HFF-Myc (cell line): ENCODE results near the gene KMT2B.

Experiments
- DNase-seq: peaks from one replicate; pipeline ENCODE4 v3.0.0-alpha.2; 2011; ENCODE audit warnings: low read depth; ENCODE audit errors: extremely low read depth
- H3K4me3 ChIP-seq: replicated peaks from 2 replicates; pipeline ENCODE4 v1.5.1; 2011; ENCODE audit warnings: low read depth, mild to moderate bottlenecking, control low read depth, low read length
- TF ChIP-seq, protein P1 (sequence below): IDR thresholded peaks from 2 replicates; pipeline ENCODE4 v1.5.1; 2012; ENCODE audit warnings: mild to moderate bottlenecking, low read depth, low read length, control low read depth; ENCODE audit errors: missing control alignments

The KMT2B gene

GRCh38 chr19:35727956-35728706 is 10.3 kb downstream of the KMT2B start:
- no peak for DNase-seq
- TF ChIP-seq, protein P1, sequence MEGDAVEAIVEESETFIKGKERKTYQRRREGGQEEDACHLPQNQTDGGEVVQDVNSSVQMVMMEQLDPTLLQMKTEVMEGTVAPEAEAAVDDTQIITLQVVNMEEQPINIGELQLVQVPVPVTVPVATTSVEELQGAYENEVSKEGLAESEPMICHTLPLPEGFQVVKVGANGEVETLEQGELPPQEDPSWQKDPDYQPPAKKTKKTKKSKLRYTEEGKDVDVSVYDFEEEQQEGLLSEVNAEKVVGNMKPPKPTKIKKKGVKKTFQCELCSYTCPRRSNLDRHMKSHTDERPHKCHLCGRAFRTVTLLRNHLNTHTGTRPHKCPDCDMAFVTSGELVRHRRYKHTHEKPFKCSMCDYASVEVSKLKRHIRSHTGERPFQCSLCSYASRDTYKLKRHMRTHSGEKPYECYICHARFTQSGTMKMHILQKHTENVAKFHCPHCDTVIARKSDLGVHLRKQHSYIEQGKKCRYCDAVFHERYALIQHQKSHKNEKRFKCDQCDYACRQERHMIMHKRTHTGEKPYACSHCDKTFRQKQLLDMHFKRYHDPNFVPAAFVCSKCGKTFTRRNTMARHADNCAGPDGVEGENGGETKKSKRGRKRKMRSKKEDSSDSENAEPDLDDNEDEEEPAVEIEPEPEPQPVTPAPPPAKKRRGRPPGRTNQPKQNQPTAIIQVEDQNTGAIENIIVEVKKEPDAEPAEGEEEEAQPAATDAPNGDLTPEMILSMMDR, result no peak
- no peak overlapping the region for H3K4me3 ChIP-seq

GRCh38 chr19:35729021-35729420 is 11.2 kb downstream of the KMT2B start:
- TF ChIP-seq, protein P1, result no peak
- no peak for DNase-seq
- H3K4me3 ChIP-seq, result no peak overlapping the region

GRCh38 chr19:35729763-35730162 is 12.0 kb downstream of the KMT2B start:
- TF ChIP-seq, protein P1, result no peak
- DNase-seq, result no peak

GRCh38 chr19:35730326-35730725 is 12.5 kb downstream of the KMT2B start:
- DNase-seq, result no peak
- no peak overlapping the region for H3K4me3 ChIP-seq
- TF ChIP-seq, protein P1, result no peak

More at GRCh38 chr19:35729763-35730162, 12.0 kb downstream of the KMT2B start:
- no peak overlapping the region for H3K4me3 ChIP-seq

DNA sequence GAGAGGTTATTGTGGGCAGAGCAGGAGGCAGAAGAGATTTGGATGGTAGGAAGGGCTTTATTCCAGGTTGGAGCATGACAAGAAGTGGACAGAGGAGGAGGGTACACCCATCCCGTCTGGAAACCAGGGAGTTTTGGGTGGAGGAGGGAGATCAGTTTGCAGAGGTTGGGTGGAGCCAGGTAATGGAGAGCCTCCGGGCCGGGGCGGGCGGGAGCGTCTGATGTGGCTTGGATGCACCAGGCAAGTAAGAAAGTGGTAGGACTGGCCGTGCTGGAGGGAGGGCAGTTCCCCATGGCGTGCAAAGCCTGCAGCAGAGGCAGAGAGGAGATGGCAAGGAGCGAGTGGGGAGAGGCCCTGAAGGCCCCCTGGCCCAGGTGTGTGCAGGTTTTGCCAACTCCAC is 13.6 kb downstream of the KMT2B start:
- no peak for DNase-seq
- TF ChIP-seq, protein P1, result no peak
- H3K4me3 ChIP-seq, result no peak overlapping the region

GRCh38 chr19:35731779-35732405 is 14.1 kb downstream of the KMT2B start:
- no peak for DNase-seq
- TF ChIP-seq, protein P1, result no peak
- H3K4me3 ChIP-seq, result no peak overlapping the region
